ENCODE measurements around the gene TRAF2.

Gene TRAF2

GRCh38 chr9:136954270-136955083 is 68.2 kb downstream of the TRAF2 start:
- H3K36me3 Mint-ChIP-seq (ENCODE audit: low read depth) = peaks cover 2% of the 10 kb centered on the region

DNA sequence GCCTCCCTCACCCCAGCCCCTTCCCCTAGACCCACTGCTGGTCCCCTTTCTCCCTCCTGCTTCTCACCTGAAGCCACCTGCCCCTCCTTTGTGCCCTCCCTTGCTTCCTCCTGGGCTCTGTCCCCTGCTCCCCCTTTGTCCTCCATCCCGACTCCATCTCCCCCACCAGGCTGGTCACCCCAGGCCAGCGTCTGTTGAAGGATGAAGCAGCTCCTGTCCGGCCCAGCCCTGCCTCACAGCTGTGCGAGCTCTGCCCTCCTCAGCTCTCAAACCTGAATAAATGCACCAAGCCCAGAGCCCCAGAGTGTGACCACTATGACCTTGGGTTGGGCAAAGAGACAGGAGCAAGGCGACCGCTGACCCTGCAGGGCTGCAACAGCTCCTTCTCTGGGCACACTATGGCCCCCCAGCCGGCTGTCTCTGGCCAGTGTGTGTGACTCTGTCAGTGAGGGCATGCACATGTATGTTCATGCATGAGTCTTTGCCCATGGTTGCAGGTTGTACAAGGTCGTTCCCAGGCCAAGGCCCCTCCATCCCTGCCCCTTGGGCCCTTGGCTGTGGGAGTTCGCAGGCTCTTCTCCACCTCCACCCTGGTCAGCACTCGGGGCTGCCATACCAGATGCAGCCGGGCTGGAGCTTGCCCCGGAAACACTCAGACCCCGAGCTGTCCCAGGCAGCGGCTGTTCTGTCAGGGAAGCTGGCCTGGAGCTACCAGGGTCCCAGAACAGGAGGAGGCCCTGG is 69.1 kb downstream of the TRAF2 start:
- no peaks in the 10 kb centered on the region for H3K27me3 Mint-ChIP-seq
- peaks cover 4% of the 10 kb centered on the region for H3K9me3 Mint-ChIP-seq
- ATAC-seq = no peak
- H3K27ac Mint-ChIP-seq = no peak overlapping the region
- H3K4me1 Mint-ChIP-seq = peaks cover 5% of the 10 kb centered on the region
- peaks cover 2% of the 10 kb centered on the region for H3K36me3 Mint-ChIP-seq (ENCODE audit: low read depth)
- H3K4me3 Mint-ChIP-seq = no peak overlapping the region
- DNase-seq = no peak

More at GRCh38 chr9:136954270-136955083, 68.2 kb downstream of the TRAF2 start:
- Mint-ChIP-seq H3K4me3 (no peak overlapping the region), H3K27me3 (no peaks in the 10 kb centered on the region), H3K4me1 (peaks cover 3% of the 10 kb centered on the region), H3K9me3 (peaks cover 4% of the 10 kb centered on the region), H3K27ac (no peak overlapping the region)
- no peak for DNase-seq
- no peak for ATAC-seq

- Mint-ChIP-seq H3K4me3 (no peak overlapping the region), H3K36me3 (ENCODE audit: low read depth) (peaks cover 2% of the 10 kb centered on the region), H3K27me3 (no peaks in the 10 kb centered on the region), H3K4me1 (peaks cover 5% of the 10 kb centered on the region), H3K27ac (no peak overlapping the region), H3K9me3 (peaks cover 4% of the 10 kb centered on the region)
- no peak for ATAC-seq
- no peak for DNase-seq
These were observed 69.6 kb downstream of the TRAF2 start for GRCh38 chr9:136955943-136956335.

DNA sequence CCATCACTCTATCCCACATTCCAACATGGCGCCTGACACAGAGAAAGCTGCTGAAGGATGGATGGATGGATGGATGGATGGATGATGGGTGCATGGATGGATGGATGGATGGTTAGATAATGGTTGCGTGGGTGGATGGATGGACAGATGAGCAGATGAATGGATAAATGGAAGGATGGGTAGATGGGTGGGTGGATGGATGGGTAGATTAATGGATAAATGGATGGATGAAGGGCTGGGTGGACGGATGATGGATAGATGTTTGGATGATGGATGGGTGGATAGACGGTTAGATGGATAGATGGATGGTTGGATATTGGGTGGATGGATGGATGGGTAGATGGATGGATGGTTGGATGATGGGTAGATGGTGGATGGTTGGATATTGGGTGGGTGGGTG is 70.3 kb downstream of the TRAF2 start:
- no peak for ATAC-seq
- H3K27me3 Mint-ChIP-seq = no peaks in the 10 kb centered on the region
- H3K9me3 Mint-ChIP-seq = peaks cover 4% of the 10 kb centered on the region
- peaks cover 7% of the 10 kb centered on the region for H3K4me1 Mint-ChIP-seq
- peaks cover 2% of the 10 kb centered on the region for H3K36me3 Mint-ChIP-seq (ENCODE audit: low read depth)
- H3K4me3 Mint-ChIP-seq = no peak overlapping the region
- DNase-seq = no peak
- H3K27ac Mint-ChIP-seq = no peak overlapping the region

- H3K27ac Mint-ChIP-seq = no peak overlapping the region
- peaks cover 7% of the 10 kb centered on the region for H3K4me1 Mint-ChIP-seq
- H3K9me3 Mint-ChIP-seq = peaks cover 4% of the 10 kb centered on the region
- ATAC-seq (no peak), DNase-seq (no peak)
- H3K4me3 Mint-ChIP-seq = no peak overlapping the region
- H3K36me3 Mint-ChIP-seq (ENCODE audit: low read depth) = peaks cover 2% of the 10 kb centered on the region
- no peaks in the 10 kb centered on the region for H3K27me3 Mint-ChIP-seq
These were observed 71.1 kb downstream of the TRAF2 start for GRCh38 chr9:136957461-136957860.

- Mint-ChIP-seq H3K36me3 (ENCODE audit: low read depth) (peaks cover 2% of the 10 kb centered on the region), H3K27me3 (no peaks in the 10 kb centered on the region), H3K9me3 (peaks cover 4% of the 10 kb centered on the region), H3K4me1 (peaks cover 9% of the 10 kb centered on the region), H3K4me3 (no peak overlapping the region), H3K27ac (no peak overlapping the region)
- no peak for ATAC-seq
- DNase-seq = no peak
These were observed 71.6 kb downstream of the TRAF2 start for GRCh38 chr9:136957901-136958300.

DNA sequence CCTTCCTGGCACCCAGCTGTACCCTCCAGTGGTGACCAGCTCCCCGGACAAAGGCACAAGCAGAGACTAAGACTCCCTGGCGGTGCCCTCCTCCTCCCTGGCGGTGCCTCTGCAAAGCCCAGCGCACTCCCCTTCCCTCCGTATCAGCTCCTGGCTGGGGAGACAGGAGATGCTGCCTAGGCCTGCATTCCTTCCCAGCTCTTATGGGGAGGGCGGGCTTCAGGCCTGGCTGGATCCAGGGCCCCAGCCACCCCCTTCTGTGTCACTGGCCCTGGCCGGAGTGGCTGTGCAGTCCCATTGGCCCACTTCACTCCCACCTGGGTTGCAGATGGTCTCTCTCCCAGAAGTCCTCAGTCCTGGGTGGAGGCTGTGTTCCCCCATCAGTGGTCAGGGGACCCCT is 72.2 kb downstream of the TRAF2 start:
- Mint-ChIP-seq H3K27ac (no peak overlapping the region), H3K4me3 (no peak overlapping the region), H3K36me3 (ENCODE audit: low read depth) (peaks cover 2% of the 10 kb centered on the region), H3K9me3 (peaks cover 4% of the 10 kb centered on the region), H3K4me1 (peaks cover 13% of the 10 kb centered on the region), H3K27me3 (no peaks in the 10 kb centered on the region)
- no peak for ATAC-seq
- no peak for DNase-seq

GRCh38 chr9:136958898-136959850 is 72.9 kb downstream of the TRAF2 start:
- DNase-seq (no peak), ATAC-seq (no peak)
- peaks cover 2% of the 10 kb centered on the region for H3K36me3 Mint-ChIP-seq (ENCODE audit: low read depth)
- H3K4me3 Mint-ChIP-seq = no peak overlapping the region
- H3K27me3 Mint-ChIP-seq = no peaks in the 10 kb centered on the region
- peaks cover 13% of the 10 kb centered on the region for H3K4me1 Mint-ChIP-seq
- H3K9me3 Mint-ChIP-seq = peaks cover 4% of the 10 kb centered on the region
- no peak overlapping the region for H3K27ac Mint-ChIP-seq

- Mint-ChIP-seq H3K27ac (no peak overlapping the region), H3K4me3 (no peak overlapping the region), H3K36me3 (ENCODE audit: low read depth) (peaks cover 2% of the 10 kb centered on the region), H3K9me3 (peaks cover 4% of the 10 kb centered on the region), H3K27me3 (no peaks in the 10 kb centered on the region), H3K4me1 (peaks cover 19% of the 10 kb centered on the region)
- ATAC-seq = no peak
- no peak for DNase-seq
These were observed 74.1 kb downstream of the TRAF2 start for GRCh38 chr9:136960212-136960937.

- Mint-ChIP-seq H3K27ac (no peak overlapping the region), H3K36me3 (ENCODE audit: low read depth) (peaks cover 2% of the 10 kb centered on the region), H3K9me3 (peaks cover 4% of the 10 kb centered on the region), H3K4me3 (no peak overlapping the region), H3K4me1 (peaks cover 25% of the 10 kb centered on the region), H3K27me3 (no peaks in the 10 kb centered on the region)
- ATAC-seq = no peak
- DNase-seq = no peak
These were observed 74.6 kb downstream of the TRAF2 start for GRCh38 chr9:136960938-136961275.

GRCh38 chr9:136961279-136962065 is 75.2 kb downstream of the TRAF2 start:
- H3K27ac Mint-ChIP-seq = no peak overlapping the region
- peaks cover 30% of the 10 kb centered on the region for H3K4me1 Mint-ChIP-seq
- no peak for ATAC-seq

DNA sequence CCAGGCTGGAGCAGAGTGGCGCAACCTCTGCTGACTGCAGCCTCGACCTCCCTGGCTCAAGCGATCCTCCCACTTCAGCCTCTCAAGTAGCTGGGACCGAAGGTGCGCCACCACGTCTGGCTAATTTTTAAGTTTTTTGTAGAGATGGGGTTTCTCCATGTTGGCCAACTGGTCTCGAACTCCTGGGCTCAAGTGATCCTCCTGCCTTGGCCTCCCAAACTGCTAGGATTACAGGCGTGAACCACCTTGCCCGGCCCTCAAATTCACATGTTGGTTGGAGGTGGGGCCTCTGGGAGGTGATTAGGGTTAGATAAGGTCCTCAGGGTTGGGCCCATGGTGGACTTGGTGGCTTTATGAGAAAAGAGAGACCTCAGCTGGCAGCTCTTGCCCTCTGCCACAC is 75.8 kb downstream of the TRAF2 start:
- Mint-ChIP-seq H3K36me3 (ENCODE audit: low read depth) (no peaks in the 10 kb centered on the region), H3K4me1 (peaks cover 32% of the 10 kb centered on the region), H3K27ac (no peak overlapping the region), H3K9me3 (no peaks in the 10 kb centered on the region), H3K4me3 (no peak overlapping the region), H3K27me3 (no peaks in the 10 kb centered on the region)
- DNase-seq (no peak), ATAC-seq (no peak)

More at GRCh38 chr9:136961279-136962065, 75.2 kb downstream of the TRAF2 start:
- DNase-seq = no peak
- no peak overlapping the region for H3K4me3 Mint-ChIP-seq
- H3K27me3 Mint-ChIP-seq = no peaks in the 10 kb centered on the region
- peaks cover 4% of the 10 kb centered on the region for H3K9me3 Mint-ChIP-seq
- peaks cover 2% of the 10 kb centered on the region for H3K36me3 Mint-ChIP-seq (ENCODE audit: low read depth)

- Mint-ChIP-seq H3K4me1 (peaks cover 32% of the 10 kb centered on the region), H3K27ac (peak overlapping the region; percentile 42), H3K27me3 (no peaks in the 10 kb centered on the region), H3K36me3 (ENCODE audit: low read depth) (no peaks in the 10 kb centered on the region), H3K4me3 (no peak overlapping the region), H3K9me3 (no peaks in the 10 kb centered on the region)
- DNase-seq = no peak
- no peak for ATAC-seq
These were observed 76.5 kb downstream of the TRAF2 start for GRCh38 chr9:136962701-136963248.
